AG08395 (cell line): Measurements from ENCODE around the gene ELMO2.
A peak's percentile ranks its signal among the peaks of the same experiment; 100 is the strongest.

Experiments used
- DNase-seq: peaks from one replicate; pipeline ENCODE4 v3.0.0; 2012; ENCODE audit warnings: mixed read lengths, low spot score

Gene ELMO2

GRCh38 chr20:46406200-46406985, at the start of gene ELMO2:
TSS of gene ELMO2 (minus strand) at chr20:46406615. CDS start at chr20:46394482, 12,133 bp downstream.
- DNase-seq, result peak; percentile 97

- DNase-seq, result no peak
Measured at GRCh38 chr20:46455729-46456128, 49.3 kb upstream of the ELMO2 start.

DNA sequence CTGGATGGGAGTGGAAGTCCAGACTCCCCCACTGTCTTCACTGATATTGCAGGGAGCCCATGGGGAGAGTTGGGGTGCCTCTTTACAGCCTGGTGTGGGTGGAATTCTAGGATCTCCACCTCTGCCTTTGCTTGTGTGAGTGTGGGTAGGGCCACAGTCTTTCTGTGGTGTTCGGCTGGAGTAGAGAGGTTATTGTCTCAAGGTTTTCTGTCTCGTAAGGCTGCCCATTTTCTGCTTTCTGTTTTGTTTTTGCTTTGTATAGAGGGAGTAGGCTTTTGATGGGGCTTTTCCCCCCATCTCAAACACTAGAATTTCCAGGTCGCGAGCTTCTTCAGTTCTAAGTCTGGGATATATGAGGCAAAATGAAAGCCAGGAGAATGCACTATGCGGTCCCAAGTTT, 40.4 kb upstream of the ELMO2 start:
- DNase-seq, result no peak

DNA sequence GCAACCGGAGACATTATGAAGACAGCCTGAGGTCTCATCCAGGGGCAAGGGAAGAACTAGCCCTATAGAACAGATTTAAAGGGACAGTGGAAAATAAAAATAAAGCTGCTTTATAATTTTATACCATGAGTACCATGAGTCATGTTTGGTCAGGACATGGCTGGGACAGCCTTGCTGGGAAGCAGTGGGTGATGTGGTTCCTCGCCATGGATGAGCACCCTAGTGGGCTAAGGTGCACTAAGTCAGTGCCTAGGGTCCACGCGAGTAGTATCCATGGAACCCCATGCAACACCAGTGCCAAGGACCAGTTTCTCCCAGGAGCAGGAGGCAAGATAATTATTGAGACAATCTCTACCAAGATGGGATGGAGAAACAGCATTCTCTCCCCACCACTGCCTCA, 33.4 kb upstream of the ELMO2 start:
- DNase-seq, result no peak

- DNase-seq, result peak; percentile 66
Measured at GRCh38 chr20:46438156-46438750, 31.8 kb upstream of the ELMO2 start.

DNA sequence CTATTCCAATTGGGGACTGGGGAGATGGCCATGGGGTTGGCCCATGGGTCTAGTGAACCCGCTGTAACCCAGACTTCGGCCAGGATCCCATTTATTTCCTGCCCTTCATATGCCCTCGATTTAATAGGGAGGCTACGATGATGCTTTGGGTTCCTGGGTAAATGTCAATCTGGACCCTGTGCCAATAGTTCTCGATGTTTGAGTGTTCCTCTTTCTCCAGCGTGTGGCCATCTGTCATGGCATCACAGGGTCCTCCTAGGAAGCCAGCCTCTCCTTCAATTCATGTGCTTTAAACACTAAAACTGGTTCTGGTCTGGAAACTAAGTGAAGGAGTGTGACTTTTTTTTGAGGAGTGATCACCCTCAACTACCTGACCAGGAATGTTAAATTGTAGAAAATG, 28.7 kb upstream of the ELMO2 start:
- no peak for DNase-seq

GRCh38 chr20:46434597-46434996, 28.2 kb upstream of the ELMO2 start:
- no peak for DNase-seq

- no peak for DNase-seq
Measured at GRCh38 chr20:46433051-46433450, 26.6 kb upstream of the ELMO2 start.

- no peak for DNase-seq
Measured at GRCh38 chr20:46430921-46431712, 24.7 kb upstream of the ELMO2 start.

- DNase-seq, result no peak
Measured at GRCh38 chr20:46427384-46427783, 21.0 kb upstream of the ELMO2 start.

DNA sequence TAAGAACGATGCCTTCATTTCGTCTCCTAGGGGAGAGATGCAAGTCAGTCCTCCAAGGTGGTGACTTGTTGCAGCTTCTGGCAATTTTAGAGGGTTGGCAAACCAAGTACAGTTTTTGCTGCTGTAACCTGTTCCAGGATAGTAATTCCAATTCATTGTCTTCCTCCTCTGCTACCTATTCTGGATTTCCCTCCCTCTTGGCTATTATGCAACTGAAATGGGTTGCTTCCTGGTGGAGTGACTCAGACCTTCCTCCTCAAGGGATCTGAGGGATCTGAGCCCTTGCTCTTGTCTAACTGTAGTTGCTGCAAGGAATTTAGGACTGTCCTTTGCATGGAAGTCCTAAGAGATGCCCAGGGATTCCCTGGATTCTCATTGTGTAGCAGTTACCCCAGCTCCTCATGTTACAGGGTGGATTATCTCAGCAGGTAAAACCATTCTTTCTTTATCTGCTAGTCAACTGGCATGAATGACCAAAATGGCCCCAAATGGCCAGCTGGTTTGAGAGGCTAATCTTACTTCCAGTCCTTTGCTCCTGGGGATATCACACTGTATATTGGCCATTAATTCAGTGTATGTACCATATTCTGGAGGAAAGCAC, 17.6 kb upstream of the ELMO2 start:
- peak; percentile 42 for DNase-seq

DNA sequence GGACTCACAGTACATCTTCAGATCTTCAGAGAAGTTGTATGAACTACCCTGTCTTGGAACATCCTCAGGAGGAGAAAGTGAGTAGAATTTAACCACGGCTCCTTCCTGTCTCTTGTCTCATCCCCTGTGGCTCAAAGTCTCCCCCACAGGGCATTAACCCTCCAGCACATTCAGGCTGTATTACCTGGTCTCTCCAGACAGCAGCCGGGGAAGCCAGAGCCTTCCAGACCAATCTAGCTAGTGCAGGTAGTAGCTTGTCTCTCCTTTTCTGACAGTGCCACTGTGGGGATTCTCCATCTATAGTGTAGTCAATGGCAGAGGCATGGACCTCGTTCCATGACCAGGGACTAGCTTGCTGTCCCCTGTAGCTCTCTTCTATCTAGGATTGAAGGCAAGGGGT, 16.9 kb upstream of the ELMO2 start:
- DNase-seq, result no peak

DNA sequence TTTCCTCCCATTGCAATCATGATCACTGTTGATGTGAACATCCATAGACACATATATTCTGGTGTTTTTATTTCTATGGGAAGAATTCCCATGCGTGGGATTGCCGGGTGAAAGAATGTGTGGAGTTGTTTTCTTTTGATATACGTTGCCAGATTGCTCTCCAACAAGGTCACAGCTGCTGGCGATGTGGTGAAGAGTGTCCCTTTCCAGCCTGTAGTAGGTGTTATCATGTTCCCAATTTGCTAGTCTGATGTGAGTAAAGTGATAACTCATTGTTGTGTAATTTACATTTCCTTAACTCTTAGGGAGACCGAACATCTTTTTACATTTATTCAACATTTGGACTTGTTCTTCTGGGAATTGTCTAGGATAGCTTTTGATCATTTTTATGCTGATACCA, 14.5 kb upstream of the ELMO2 start:
- no peak for DNase-seq

DNA sequence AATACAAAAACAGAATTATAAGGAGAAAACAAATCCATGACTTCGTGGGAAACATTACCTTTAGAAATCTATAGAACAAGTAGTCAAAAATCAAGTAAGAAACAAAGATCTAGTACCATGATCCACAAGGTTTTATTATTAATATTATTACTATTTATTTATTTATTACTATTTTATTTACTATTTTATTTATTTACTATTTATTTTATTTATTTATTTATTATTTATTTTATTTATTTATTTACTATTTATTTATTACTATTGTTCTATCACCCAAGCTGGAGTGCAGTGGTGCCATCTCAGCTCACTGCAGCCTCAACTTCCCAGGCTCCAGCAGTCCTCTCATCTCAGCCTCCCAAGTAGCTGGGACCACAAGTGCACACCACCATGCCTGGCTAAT, 13.5 kb upstream of the ELMO2 start:
- DNase-seq, result no peak

DNA sequence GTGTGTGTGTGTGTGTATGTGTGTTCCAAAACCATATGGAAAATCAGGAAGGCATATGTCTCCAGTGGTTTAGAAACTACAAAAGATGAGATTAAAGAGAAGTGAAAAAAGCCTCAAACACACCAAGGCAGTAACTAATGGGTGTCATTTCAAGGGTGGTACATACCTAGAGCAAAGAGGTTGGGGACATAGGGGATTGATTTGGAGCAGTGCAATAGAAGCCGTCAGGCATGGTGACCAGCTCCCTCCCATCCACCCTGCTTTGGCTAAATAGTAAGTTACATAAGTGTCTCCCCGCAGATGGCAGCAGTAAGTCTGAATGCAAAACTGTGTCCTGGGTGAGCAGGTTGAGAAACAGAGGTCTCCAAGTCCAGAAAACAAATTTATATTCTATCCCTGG, 10.4 kb upstream of the ELMO2 start:
- DNase-seq, result no peak

- DNase-seq, result no peak
Measured at GRCh38 chr20:46416421-46416820, 10.0 kb upstream of the ELMO2 start.

- no peak for DNase-seq
Measured at GRCh38 chr20:46415773-46416172, 9.4 kb upstream of the ELMO2 start.

DNA sequence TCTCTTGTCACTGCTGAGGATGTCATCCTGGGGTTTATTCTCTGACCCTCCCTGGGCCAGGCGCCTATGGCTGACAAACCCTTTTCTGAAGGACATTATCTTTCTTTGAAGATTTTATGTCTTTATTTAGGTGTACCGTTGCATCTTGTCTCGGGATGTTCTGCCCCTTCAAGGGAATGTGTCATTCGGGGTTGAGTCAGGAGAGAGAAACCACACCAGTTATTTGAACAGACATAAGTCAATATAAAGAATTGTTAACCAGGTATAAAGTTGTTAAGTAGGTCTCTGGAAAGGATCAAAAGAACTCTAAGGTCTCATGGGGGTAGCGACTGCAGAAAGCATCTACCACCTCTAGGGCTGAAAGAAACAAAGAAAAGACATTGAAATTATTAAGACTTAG, 8.2 kb upstream of the ELMO2 start:
- no peak for DNase-seq

DNA sequence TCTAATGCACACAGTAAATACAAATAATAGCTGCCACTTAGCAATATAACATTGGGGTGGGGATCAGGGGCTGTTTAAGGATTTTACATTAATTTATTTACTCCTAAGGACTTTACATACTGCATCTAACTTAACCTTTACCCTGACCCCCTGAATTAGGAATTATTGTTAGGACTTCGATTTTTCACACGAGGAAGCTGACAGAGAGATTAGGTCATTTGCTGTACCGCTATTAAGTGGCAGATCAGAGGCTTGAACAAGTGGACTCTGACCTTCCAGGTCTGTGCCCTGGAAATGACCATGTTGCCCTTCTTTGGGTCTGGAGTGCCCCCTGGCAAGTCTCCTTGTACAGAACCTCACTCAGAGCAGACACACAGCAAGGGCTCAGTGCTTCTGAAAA, 5.2 kb upstream of the ELMO2 start:
- DNase-seq, result no peak

- DNase-seq, result no peak
Measured at GRCh38 chr20:46408281-46408731, 1.9 kb upstream of the ELMO2 start.

DNA sequence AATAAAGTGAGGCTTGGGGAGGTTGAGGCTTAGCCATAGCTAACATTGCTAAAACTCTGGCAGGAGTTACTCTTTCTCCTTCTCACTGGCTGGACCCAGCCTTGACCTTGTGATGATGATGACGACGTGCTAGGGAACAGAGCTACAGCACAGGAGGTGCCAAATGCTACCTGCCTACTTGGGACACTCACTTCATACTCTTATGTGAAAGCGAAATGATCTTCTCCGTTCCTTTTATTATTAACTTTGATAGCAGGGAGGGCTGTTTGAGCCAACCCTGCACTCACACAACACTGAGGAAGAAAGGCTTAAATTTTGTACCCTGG, 1.2 kb upstream of the ELMO2 start:
- DNase-seq, result no peak

GRCh38 chr20:46406986-46407670, 713 bp upstream of the ELMO2 start:
- DNase-seq, result no peak
